BLaER1 treated with 17β-estradiol and CSF1 and Interleukin-3, amounts not matched to agents 10 nM and 100 nM (cell line): ENCODE results near the gene DOCK4.

Experiments
- H3K27ac ChIP-seq, 11 experiments: shearing (Covaris generic); formaldehyde crosslinking; 2 replicates each; pipeline ENCODE4 v1.8.1; 2022
- H3K27me3 ChIP-seq, 11 experiments: shearing (Covaris generic); formaldehyde crosslinking; 2 replicates each; pipeline ENCODE4 v1.8.1; 2022
- H3K36me3 ChIP-seq, 11 experiments: shearing (Covaris generic); formaldehyde crosslinking; 2 replicates each; pipeline ENCODE4 v1.8.1; 2022
- H3K4me1 ChIP-seq, 10 experiments: shearing (Covaris generic); formaldehyde crosslinking; 2 replicates each; pipeline ENCODE4 v1.8.1; 2022
- H3K4me2 ChIP-seq, 11 experiments: shearing (Covaris generic); formaldehyde crosslinking; 2 replicates each; pipeline ENCODE4 v1.8.1; 2022
- H3K4me3 ChIP-seq, 10 experiments: shearing (Covaris generic); formaldehyde crosslinking; 2 replicates each; pipeline ENCODE4 v1.8.1; 2022
- H3K9ac ChIP-seq, 11 experiments: shearing (Covaris generic); formaldehyde crosslinking; 2 replicates each; pipeline ENCODE4 v1.8.1; 2022
- H3K9me3 ChIP-seq, 11 experiments: shearing (Covaris generic); formaldehyde crosslinking; replicated peaks in 1 of 11; 2 replicates each; pipeline ENCODE4 v1.8.1; 2022
- H4K20me1 ChIP-seq, 11 experiments: shearing (Covaris generic); formaldehyde crosslinking; 2 replicates each; pipeline ENCODE4 v1.8.1; 2022
- Cebpa-rat ChIP-seq, 11 experiments: shearing (Covaris generic); IDR thresholded peaks; 2 replicates each; pipeline ENCODE4 v1.8.1; 2022

The DOCK4 gene

DNA sequence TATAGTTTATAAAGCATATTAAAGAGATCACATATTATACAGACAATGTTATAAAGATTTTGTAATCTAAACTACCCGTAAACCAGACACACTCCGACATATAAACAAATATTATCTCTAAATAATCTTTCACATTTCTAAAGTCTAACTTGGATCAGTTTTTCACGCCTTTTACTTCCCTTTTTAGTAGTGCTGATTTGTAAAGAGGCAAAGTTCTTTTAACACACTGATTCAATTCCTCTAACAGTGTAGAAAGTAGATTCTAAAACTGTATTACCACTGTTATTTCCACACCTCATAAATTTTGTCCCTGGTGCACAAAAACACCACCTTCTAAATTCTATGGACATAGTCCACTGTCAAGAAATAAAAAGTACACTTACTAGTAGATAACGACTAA, 230.9 kb downstream of the DOCK4 start:
- Histone ChIP-seq H3K27ac (peak overlapping the region in 1 of 11 experiments; percentile 29; a peak in 1 of 22 replicates), H3K4me1 (peaks cover 0 to 27% (median 0%) of the 10 kb centered on the region in 10 experiments; a peak in 6 of 20 replicates), H3K27me3 (no peaks in the 10 kb centered on the region), H4K20me1 (peaks cover 0 to 52% (median 0%) of the 10 kb centered on the region in 11 experiments; a peak in 2 of 22 replicates), H3K4me3 (no peak overlapping the region), H3K4me2 (peak overlapping the region in 2 of 11 experiments; percentile 44 to 58; a peak in 3 of 22 replicates), H3K9me3 (no peaks in the 10 kb centered on the region), H3K36me3 (peaks cover 0 to 93% (median 7%) of the 10 kb centered on the region in 11 experiments; a peak in 10 of 22 replicates), H3K9ac (no peak overlapping the region)
- TF ChIP-seq Cebpa-rat (IDR thresholded peaks at IDR 0.05): no peak

- Histone ChIP-seq H3K9ac (no peak overlapping the region), H4K20me1 (peaks cover 0 to 44% (median 0%) of the 10 kb centered on the region in 11 experiments; a peak in 3 of 22 replicates)
- no peak for TF ChIP-seq Cebpa-rat (IDR thresholded peaks at IDR 0.05)
These were observed 245.2 kb downstream of the DOCK4 start for GRCh38 chr7:111960984-111961383.

GRCh38 chr7:111958896-111959295, 247.3 kb downstream of the DOCK4 start:
- no peak for TF ChIP-seq Cebpa-rat (IDR thresholded peaks at IDR 0.05)
- H3K4me2 ChIP-seq: peak overlapping the region in 2 of 11 experiments; percentile 2 to 32; a peak in 2 of 22 replicates
- H3K4me3 ChIP-seq: no peak overlapping the region
- H3K9me3 ChIP-seq: no peaks in the 10 kb centered on the region
- no peaks in the 10 kb centered on the region for H3K27me3 ChIP-seq
- H4K20me1 ChIP-seq: peaks cover 0 to 44% (median 0%) of the 10 kb centered on the region in 11 experiments; a peak in 3 of 22 replicates
- no peak overlapping the region for H3K27ac ChIP-seq
- peaks cover 0 to 40% (median 0%) of the 10 kb centered on the region in 11 experiments; a peak in 3 of 22 replicates for H3K36me3 ChIP-seq
- H3K9ac ChIP-seq: no peak overlapping the region
- H3K4me1 ChIP-seq: peaks cover 14 to 80% (median 17%) of the 10 kb centered on the region in 10 experiments; a peak in 19 of 20 replicates

More at GRCh38 chr7:111960984-111961383, 245.2 kb downstream of the DOCK4 start:
- peaks cover 0 to 59% (median 0%) of the 10 kb centered on the region in 10 experiments; a peak in 7 of 20 replicates for H3K4me1 ChIP-seq
- H3K9me3 ChIP-seq: no peaks in the 10 kb centered on the region
- peak overlapping the region in 4 of 11 experiments; percentile 24 to 76 (median 54); a peak in 7 of 22 replicates for H3K4me2 ChIP-seq
- H3K27ac ChIP-seq: no peak overlapping the region; a peak in 1 of 22 replicates
- H3K36me3 ChIP-seq: peaks cover 0 to 34% (median 0%) of the 10 kb centered on the region in 11 experiments; a peak in 3 of 22 replicates
- H3K27me3 ChIP-seq: no peaks in the 10 kb centered on the region
- no peak overlapping the region for H3K4me3 ChIP-seq

DNA sequence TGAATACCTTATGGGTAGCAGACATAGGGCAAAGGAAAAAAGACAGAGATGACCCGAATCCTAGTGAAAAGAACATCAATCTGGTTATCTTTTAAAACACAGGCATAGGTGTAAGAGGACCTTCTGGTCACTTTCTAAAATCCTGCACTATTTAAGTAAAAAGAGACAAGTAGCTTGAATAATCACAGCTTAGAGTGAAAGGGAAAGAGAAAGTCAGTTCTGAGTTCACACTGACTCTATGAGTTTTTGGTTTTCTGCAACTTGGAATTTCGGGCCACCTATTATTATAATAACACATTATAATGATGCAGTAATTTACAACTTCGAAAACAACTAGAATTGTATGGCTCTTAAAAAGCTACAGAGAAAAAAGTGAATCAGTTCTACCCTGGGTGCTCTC, 247.8 kb downstream of the DOCK4 start:
- Histone ChIP-seq H3K27ac (no peak overlapping the region), H3K27me3 (no peaks in the 10 kb centered on the region), H3K4me3 (no peak overlapping the region), H4K20me1 (peaks cover 0 to 47% (median 0%) of the 10 kb centered on the region in 11 experiments; a peak in 3 of 22 replicates), H3K36me3 (peaks cover 0 to 40% (median 0%) of the 10 kb centered on the region in 11 experiments; a peak in 3 of 22 replicates), H3K4me2 (peak overlapping the region in 1 of 11 experiments; percentile 16; a peak in 1 of 22 replicates), H3K9ac (no peak overlapping the region), H3K9me3 (no peaks in the 10 kb centered on the region), H3K4me1 (peaks cover 18 to 85% (median 22%) of the 10 kb centered on the region in 10 experiments; a peak in 19 of 20 replicates)
- TF ChIP-seq Cebpa-rat (IDR thresholded peaks at IDR 0.05): no peak

- Histone ChIP-seq H3K4me3 (no peak overlapping the region), H3K4me2 (peak overlapping the region in 6 of 11 experiments; percentile 42 to 75 (median 60); a peak in 10 of 22 replicates), H3K9ac (peak overlapping the region in 1 of 11 experiments; percentile 15; a peak in 2 of 22 replicates), H3K27me3 (no peaks in the 10 kb centered on the region), H3K9me3 (no peaks in the 10 kb centered on the region), H4K20me1 (peaks cover 0 to 36% (median 0%) of the 10 kb centered on the region in 11 experiments; a peak in 3 of 22 replicates), H3K4me1 (peaks cover 21 to 81% (median 28%) of the 10 kb centered on the region in 10 experiments; a peak in 19 of 20 replicates), H3K36me3 (peaks cover 0 to 59% (median 0%) of the 10 kb centered on the region in 11 experiments; a peak in 6 of 22 replicates), H3K27ac (peak overlapping the region in 3 of 11 experiments; percentile 22 to 65 (median 63); a peak in 4 of 22 replicates)
- no peak for TF ChIP-seq Cebpa-rat (IDR thresholded peaks at IDR 0.05)
These were observed 250.6 kb downstream of the DOCK4 start for GRCh38 chr7:111955616-111956015.

DNA sequence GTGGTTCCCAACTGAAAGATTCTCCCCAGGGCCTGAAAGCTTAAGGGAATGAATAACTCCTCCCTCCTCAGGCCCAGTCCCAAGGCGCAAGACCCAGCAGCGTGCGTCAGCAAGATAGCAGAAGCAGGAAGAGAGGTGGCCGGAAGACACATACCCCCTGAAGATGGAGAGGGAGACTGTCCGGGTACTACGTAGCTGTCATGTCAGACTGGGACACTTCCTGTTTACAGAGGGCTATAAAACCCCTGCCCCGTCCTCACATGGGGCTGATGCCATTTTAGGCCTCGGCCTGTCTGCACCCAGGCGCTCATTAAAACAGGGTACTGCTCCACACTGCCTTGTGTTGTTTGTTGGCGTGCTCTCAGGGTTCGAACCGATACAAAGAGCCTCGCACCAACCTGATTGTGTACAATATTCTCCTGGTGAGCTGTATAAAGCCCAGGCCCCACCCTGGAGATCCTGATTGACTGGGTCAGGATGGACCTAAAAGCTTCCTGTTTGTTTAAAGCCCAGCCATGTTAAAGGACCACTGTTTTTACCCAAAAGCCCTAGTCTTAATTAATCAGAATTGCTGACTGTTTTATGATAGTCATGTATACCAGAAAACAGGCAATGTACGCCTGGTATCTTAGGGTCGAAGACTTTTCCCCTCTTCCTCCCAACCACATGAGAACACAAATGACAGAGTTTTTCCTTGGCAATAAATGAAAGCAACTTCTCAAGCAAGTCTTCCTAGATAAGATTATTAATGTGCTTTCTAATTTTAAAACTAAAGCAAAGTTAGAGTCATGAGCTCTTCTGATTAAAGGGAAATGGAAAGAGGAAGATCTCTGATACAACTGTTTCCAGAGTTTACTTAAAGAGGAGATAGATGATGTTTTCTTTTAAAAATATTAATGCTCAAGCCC, 251.5 kb downstream of the DOCK4 start:
- Histone ChIP-seq H3K9me3 (no peaks in the 10 kb centered on the region), H3K4me1 (peaks cover 21 to 72% (median 28%) of the 10 kb centered on the region in 10 experiments; a peak in 19 of 20 replicates), H3K4me2 (peak overlapping the region; percentile 19 to 75 (median 49); a peak in 19 of 22 replicates), H4K20me1 (peaks cover 0 to 39% (median 0%) of the 10 kb centered on the region in 11 experiments; a peak in 3 of 22 replicates), H3K4me3 (no peak overlapping the region), H3K36me3 (peaks cover 0 to 67% (median 0%) of the 10 kb centered on the region in 11 experiments; a peak in 6 of 22 replicates), H3K27ac (peak overlapping the region in 8 of 11 experiments; percentile 3 to 66 (median 44); a peak in 12 of 22 replicates), H3K9ac (peak overlapping the region in 3 of 11 experiments; percentile 27 to 40 (median 32); a peak in 5 of 22 replicates), H3K27me3 (no peaks in the 10 kb centered on the region)
- TF ChIP-seq Cebpa-rat (IDR thresholded peaks at IDR 0.05): no peak

GRCh38 chr7:111954056-111954455, 252.1 kb downstream of the DOCK4 start:
- Histone ChIP-seq H3K27me3 (no peaks in the 10 kb centered on the region), H4K20me1 (peaks cover 0 to 44% (median 0%) of the 10 kb centered on the region in 11 experiments; a peak in 3 of 22 replicates), H3K4me3 (no peak overlapping the region), H3K4me1 (peaks cover 21 to 66% (median 28%) of the 10 kb centered on the region in 10 experiments; a peak in 19 of 20 replicates), H3K27ac (peak overlapping the region in 8 of 11 experiments; percentile 3 to 66 (median 44); a peak in 10 of 22 replicates), H3K36me3 (peaks cover 0 to 67% (median 0%) of the 10 kb centered on the region in 11 experiments; a peak in 6 of 22 replicates), H3K9ac (0 out of 22 replicates have a peak overlapping the region, but pooled peaks of 1 of the 11 experiments have one; percentile 32), H3K9me3 (no peaks in the 10 kb centered on the region), H3K4me2 (peak overlapping the region; percentile 19 to 75 (median 49); a peak in 18 of 22 replicates)
- TF ChIP-seq Cebpa-rat (IDR thresholded peaks at IDR 0.05): no peak

GRCh38 chr7:111953611-111954010, 252.6 kb downstream of the DOCK4 start:
- Histone ChIP-seq H3K4me1 (peaks cover 21 to 62% (median 28%) of the 10 kb centered on the region in 10 experiments; a peak in 19 of 20 replicates), H3K4me3 (no peak overlapping the region), H3K9ac (peak overlapping the region in 4 of 11 experiments; percentile 3 to 32 (median 18); a peak in 2 of 22 replicates), H3K27ac (peak overlapping the region in 6 of 11 experiments; percentile 3 to 66 (median 39); a peak in 6 of 22 replicates), H3K36me3 (peaks cover 0 to 67% (median 0%) of the 10 kb centered on the region in 11 experiments; a peak in 8 of 22 replicates), H4K20me1 (peaks cover 0 to 49% (median 0%) of the 10 kb centered on the region in 11 experiments; a peak in 3 of 22 replicates), H3K4me2 (peak overlapping the region; percentile 2 to 75 (median 42); a peak in 14 of 22 replicates), H3K27me3 (no peaks in the 10 kb centered on the region), H3K9me3 (no peaks in the 10 kb centered on the region)
- no peak for TF ChIP-seq Cebpa-rat (IDR thresholded peaks at IDR 0.05)
